CD8-positive, alpha-beta memory T cell (primary cell): ENCODE data around the gene STK10. TPM values are rescaled to one million over a fixed set of nuclear protein-coding genes. Genes with fewer than 3 reads are reported as not detected.
"Not testable (repeated sequence)": the region's sequence is repeated elsewhere in the genome, so short reads cannot be mapped to it uniquely, and the experiment has no call there.

ENCODE experiments used
- CTCF ChIA-PET: fragments of 350-600 bp; sonication (Branson Sonifier 250); formaldehyde crosslinking; loops from one replicate; lab custom pipeline; 2021; ENCODE audit warnings: antibody characterized with exemption; lab: Charles Lee
- POLR2A ChIA-PET: fragments of 350-600 bp; sonication (Branson Sonifier 250); formaldehyde crosslinking; loops from one replicate; lab custom pipeline; 2021; ENCODE audit warnings: antibody characterized with exemption; lab: Charles Lee
- DNase-seq, 5 donors: peaks; one replicate each; pipeline versions ENCODE4 v3.0.0 to v3.0.0-alpha.2; 2020 to 2022; ENCODE audit warnings: mixed read lengths in 1 of 5
- H3K27ac ChIP-seq: one replicate; pipeline ENCODE4 v1.7.0; 2013; ENCODE audit warnings: low read depth, mild to moderate bottlenecking, low read length, moderate library complexity
- H3K27me3 ChIP-seq: 2 replicates; pipeline ENCODE4 v1.7.0; 2013; ENCODE audit warnings: low read length, mild to moderate bottlenecking; ENCODE audit not compliant: insufficient read depth, poor library complexity, severe bottlenecking
- H3K36me3 ChIP-seq: 2 replicates; pipeline ENCODE4 v1.7.0; 2013; ENCODE audit warnings: mild to moderate bottlenecking, low read length, moderate library complexity; ENCODE audit not compliant: insufficient read depth
- H3K4me1 ChIP-seq: 2 replicates; pipeline ENCODE4 v1.7.0; 2013; ENCODE audit warnings: mild to moderate bottlenecking, low read length, moderate library complexity; ENCODE audit not compliant: insufficient read depth
- H3K4me3 ChIP-seq: 2 replicates; pipeline ENCODE4 v1.7.0; 2013; ENCODE audit warnings: mild to moderate bottlenecking, low read length
- H3K9me3 ChIP-seq: 2 replicates; pipeline ENCODE4 v1.7.0; 2013; ENCODE audit warnings: mild to moderate bottlenecking, low read length
- H3K27ac Mint-ChIP-seq, 8 donors: one replicate each; pipeline ENCODE4 v1.8.0; 2020 to 2021; ENCODE audit warnings: mixed read lengths in 8 of 8, mild to moderate bottlenecking in 6 of 8, inconsistent platforms in 3 of 8, moderate library complexity in 3 of 8
- H3K27me3 Mint-ChIP-seq, 2 donors: one replicate each; pipeline ENCODE4 v1.8.0; 2020 to 2021; ENCODE audit warnings: mixed read lengths in 2 of 2, mild to moderate bottlenecking in 1 of 2, moderate library complexity in 1 of 2
- H3K36me3 Mint-ChIP-seq, 3 donors: one replicate each; pipeline ENCODE4 v1.8.0; 2020 to 2021; ENCODE audit warnings: mixed read lengths in 3 of 3, inconsistent platforms in 1 of 3, mild to moderate bottlenecking in 1 of 3
- H3K4me1 Mint-ChIP-seq, 3 donors: one replicate each; pipeline ENCODE4 v1.8.0; 2020 to 2021; ENCODE audit warnings: mixed read lengths in 3 of 3, inconsistent platforms in 1 of 3, mild to moderate bottlenecking in 1 of 3
- H3K4me3 Mint-ChIP-seq, 7 donors: one replicate each; pipeline ENCODE4 v1.8.0; 2020 to 2021; ENCODE audit warnings: mixed read lengths in 7 of 7, mild to moderate bottlenecking in 6 of 7, moderate library complexity in 4 of 7, inconsistent platforms in 2 of 7
- H3K9me3 Mint-ChIP-seq, 5 donors: one replicate each; pipeline ENCODE4 v1.8.0; 2020 to 2022; ENCODE audit warnings: mixed read lengths in 5 of 5, mild to moderate bottlenecking in 3 of 5, moderate library complexity in 2 of 5, inconsistent platforms in 1 of 5
- polyA plus RNA-seq: library from polyadenylated mRNA; unstranded; fragments of 300-500 nt; fragmentation: Illumina TruSeq; gene quantifications from one replicate; pipeline ENCODE4 v1.2.3, GENCODE V29; 2021
- total RNA-seq, 2 experiments: library from RNA; stranded (reverse); gene quantifications; one replicate each; pipeline ENCODE4 v1.2.3, GENCODE V29; 2021

Gene STK10
- total and polyA plus RNA-seq, 3 experiments from 2014 or later, result 113 to 170 (median 118) TPM

DNA sequence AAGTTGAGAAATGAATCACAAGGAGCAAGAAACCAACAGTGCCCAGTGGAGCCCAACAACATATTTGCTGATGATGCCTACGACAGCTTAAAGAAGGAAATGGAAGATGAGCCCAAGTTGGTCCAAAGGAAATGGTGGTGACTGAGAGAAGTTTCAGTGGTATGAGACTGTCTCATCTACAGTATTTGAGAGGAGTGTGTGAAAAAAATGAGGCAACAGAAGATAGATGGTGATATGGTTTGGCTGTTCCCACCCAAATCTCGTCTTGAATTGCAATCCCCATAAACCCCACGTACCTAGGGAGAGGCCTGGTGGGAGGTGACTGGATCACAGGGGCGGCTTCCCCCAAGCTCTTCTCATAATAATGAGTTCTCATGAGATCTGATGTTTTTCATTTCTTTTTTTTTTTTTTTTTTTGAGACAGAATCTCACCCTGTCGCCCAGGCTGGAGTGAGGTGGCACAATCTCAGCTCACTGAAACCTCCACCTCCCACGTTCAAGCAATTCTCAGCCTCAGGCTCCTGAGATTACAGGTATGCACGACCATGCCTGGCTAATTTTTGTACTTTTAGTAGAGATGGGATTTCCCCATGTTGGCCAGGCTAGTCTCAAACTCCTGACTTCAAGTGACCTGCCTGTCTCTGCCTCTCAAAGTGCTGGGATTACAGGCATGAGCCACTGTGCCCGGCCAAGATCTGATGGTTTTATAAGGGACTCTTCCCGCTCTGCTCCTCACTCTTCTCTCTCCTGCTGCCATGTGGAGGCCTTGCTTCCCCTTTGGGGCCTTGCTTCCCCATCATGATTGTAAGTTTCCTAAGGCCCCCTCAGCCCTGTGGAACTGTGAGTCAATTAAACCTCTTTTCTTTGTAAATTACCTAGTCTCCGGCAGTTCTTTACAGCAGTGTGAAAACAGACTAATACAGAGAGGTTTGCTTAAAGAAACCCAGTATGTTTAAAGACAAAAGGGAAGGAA, 36.2 kb upstream of the STK10 start:
- Histone ChIP-seq H3K4me3 (no peak overlapping the region), H3K9me3 (no peaks in the 10 kb centered on the region), H3K36me3 (no peaks in the 10 kb centered on the region), H3K27me3 (no peaks in the 10 kb centered on the region), H3K4me1 (no peaks in the 10 kb centered on the region), H3K27ac (no peak overlapping the region)
- Mint-ChIP-seq H3K27ac (peak overlapping the region in 6 of 8 donors; percentile 13 to 81 (median 44)), H3K4me1 (peaks cover 10 to 12% (median 10%) of the 10 kb centered on the region in 3 donors), H3K4me3 (peak overlapping the region in 1 of 7 donors; percentile 2), H3K9me3 (peaks cover 0 to 10% (median 2%) of the 10 kb centered on the region in 5 donors), H3K27me3 (no peaks in the 10 kb centered on the region), H3K36me3 (peaks cover 9 to 20% (median 10%) of the 10 kb centered on the region in 3 donors)
- no peak for DNase-seq
- CTCF ChIA-PET, result no interaction called here
- POLR2A ChIA-PET, result interaction anchor here (0.6 to 0.7 kb wide), 2 partner anchors 230 to 273 kb away, joined by 3 to 6 read pairs; no protein-coding TSS in a partner anchor

DNA sequence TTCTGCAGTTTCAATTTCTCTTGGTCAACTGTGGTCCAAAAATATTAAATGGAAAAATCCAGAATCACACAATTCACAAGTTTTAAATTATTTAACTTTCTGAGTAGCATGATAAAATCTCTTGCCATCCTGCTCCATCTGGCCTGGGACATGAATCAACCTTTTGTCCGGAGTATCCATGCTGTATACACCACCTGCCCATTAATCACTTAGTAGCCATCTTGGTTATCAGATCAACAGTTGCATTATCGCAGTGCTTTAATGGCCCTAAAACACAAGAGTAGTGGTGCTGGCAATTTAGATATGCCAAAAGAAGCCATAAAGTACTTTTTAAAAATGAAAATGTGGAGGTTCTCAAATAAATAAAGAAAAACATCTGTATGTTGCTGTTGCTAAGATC, 31.3 kb upstream of the STK10 start:
- Mint-ChIP-seq H3K4me3 (no peak overlapping the region), H3K27ac (no peak overlapping the region), H3K4me1 (peaks cover 5 to 8% (median 7%) of the 10 kb centered on the region in 3 donors), H3K36me3 (peaks cover 23 to 39% (median 24%) of the 10 kb centered on the region in 3 donors), H3K9me3 (peaks cover 0 to 14% (median 3%) of the 10 kb centered on the region in 5 donors), H3K27me3 (no peaks in the 10 kb centered on the region)
- H3K4me1 ChIP-seq, result no peaks in the 10 kb centered on the region
- DNase-seq, result no peak
- no peak overlapping the region for H3K27ac ChIP-seq
- H3K27me3 ChIP-seq, result no peaks in the 10 kb centered on the region
- no peaks in the 10 kb centered on the region for H3K9me3 ChIP-seq
- ChIA-PET POLR2A (no interaction called here), CTCF (no interaction called here)
- no peak overlapping the region for H3K4me3 ChIP-seq
- no peaks in the 10 kb centered on the region for H3K36me3 ChIP-seq

DNA sequence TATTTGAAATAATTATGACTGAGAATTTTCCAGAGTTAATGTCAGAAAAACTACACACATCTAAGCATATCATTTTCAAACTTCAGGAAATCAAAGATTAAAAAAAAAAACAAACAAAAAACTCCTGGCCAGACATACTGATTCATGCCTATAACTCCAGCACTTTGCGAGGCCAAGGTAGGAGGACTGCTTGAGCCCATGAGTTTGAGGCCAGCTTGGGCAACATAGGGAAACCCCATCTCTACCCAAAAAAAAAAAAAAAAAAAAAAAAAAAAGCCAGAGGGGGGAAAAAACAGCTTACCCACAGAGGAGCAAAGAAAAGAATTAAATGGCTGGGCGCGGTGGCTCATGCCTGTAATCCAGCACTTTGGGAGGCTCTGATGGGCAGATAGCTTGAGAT, 28.3 kb upstream of the STK10 start:
- Histone ChIP-seq H3K9me3 (no peaks in the 10 kb centered on the region), H3K36me3 (no peaks in the 10 kb centered on the region), H3K4me1 (no peaks in the 10 kb centered on the region), H3K4me3 (no peak overlapping the region), H3K27me3 (no peaks in the 10 kb centered on the region), H3K27ac (no peak overlapping the region)
- H3K36me3 Mint-ChIP-seq, result peaks cover 24 to 54% (median 24%) of the 10 kb centered on the region in 3 donors
- no peak overlapping the region for H3K4me3 Mint-ChIP-seq
- ChIA-PET CTCF (no interaction called here), POLR2A (no interaction called here)
- H3K27me3 Mint-ChIP-seq, result no peaks in the 10 kb centered on the region
- H3K9me3 Mint-ChIP-seq, result peaks cover 0 to 14% (median 3%) of the 10 kb centered on the region in 5 donors
- DNase-seq, result no peak
- no peak overlapping the region for H3K27ac Mint-ChIP-seq
- no peaks in the 10 kb centered on the region for H3K4me1 Mint-ChIP-seq

DNA sequence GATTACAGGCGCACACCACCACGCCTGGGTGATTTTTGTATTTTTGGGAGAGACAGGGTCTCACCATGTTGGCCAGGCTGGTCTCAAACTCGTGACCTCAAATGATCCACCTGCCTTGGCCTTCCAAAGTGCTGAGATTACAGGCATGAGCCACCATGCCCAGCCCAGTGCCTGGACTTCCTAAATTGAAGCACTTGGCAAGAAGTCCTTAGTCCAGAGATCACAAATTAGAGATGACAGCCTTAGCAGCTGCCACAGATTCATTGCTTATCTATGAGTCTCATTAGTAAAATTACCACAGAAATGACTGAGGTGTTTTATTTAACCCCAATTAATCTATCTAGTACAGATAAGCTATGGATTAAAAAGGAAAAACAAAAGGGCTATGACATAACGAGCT, 25.1 kb upstream of the STK10 start:
- no peak overlapping the region for H3K4me3 Mint-ChIP-seq
- Histone ChIP-seq H3K9me3 (no peaks in the 10 kb centered on the region), H3K36me3 (no peaks in the 10 kb centered on the region), H3K27me3 (no peaks in the 10 kb centered on the region), H3K27ac (no peak overlapping the region), H3K4me1 (no peaks in the 10 kb centered on the region), H3K4me3 (no peak overlapping the region)
- H3K4me1 Mint-ChIP-seq, result no peaks in the 10 kb centered on the region
- DNase-seq, result no peak
- H3K36me3 Mint-ChIP-seq, result peaks cover 6 to 43% (median 14%) of the 10 kb centered on the region in 3 donors
- ChIA-PET POLR2A (interaction anchor here (0.6 kb wide), 1 partner anchor 9 kb away, joined by 3 read pairs; no protein-coding TSS in a partner anchor), CTCF (interaction anchor here (1.2 to 1.5 kb wide), 2 partner anchors 24 to 25 kb away, joined by 3 read pairs; partner anchors contain the start of gene STK10)
- H3K27ac Mint-ChIP-seq, result no peak overlapping the region
- H3K9me3 Mint-ChIP-seq, result peaks cover 0 to 2% (median 0%) of the 10 kb centered on the region in 5 donors
- no peaks in the 10 kb centered on the region for H3K27me3 Mint-ChIP-seq

DNA sequence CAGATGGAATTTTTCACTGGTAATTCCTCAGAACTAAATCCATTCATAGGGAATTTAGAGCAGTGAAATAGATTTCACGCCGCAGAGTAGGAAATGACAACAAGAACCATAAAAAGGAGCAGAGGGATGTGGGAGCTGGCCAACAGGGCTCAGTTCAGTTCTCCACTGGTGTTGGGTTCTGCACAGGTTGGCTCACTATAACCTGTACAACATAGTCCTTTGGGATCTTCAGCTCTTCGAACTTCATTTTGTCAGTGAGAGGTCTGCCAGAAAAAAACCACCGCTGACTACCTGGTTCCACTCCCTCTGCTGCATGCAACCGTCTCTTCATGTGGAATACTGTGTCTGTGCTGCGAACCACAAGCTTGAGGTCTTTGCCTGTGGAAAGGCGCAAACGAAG, 23.7 kb upstream of the STK10 start:
- Histone ChIP-seq H3K4me1 (no peaks in the 10 kb centered on the region), H3K4me3 (no peak overlapping the region), H3K27me3 (no peaks in the 10 kb centered on the region), H3K9me3 (no peaks in the 10 kb centered on the region), H3K27ac (no peak overlapping the region), H3K36me3 (no peaks in the 10 kb centered on the region)
- no peak overlapping the region for H3K4me3 Mint-ChIP-seq
- no peaks in the 10 kb centered on the region for H3K9me3 Mint-ChIP-seq
- ChIA-PET POLR2A (no interaction called here), CTCF (interaction anchor here (0.6 to 1.6 kb wide), 2 partner anchors 23 to 30 kb away, joined by 3 to 7 read pairs; partner anchors contain the start of gene STK10)
- H3K36me3 Mint-ChIP-seq, result peaks cover 0 to 34% (median 10%) of the 10 kb centered on the region in 3 donors
- no peak overlapping the region for H3K27ac Mint-ChIP-seq
- no peak for DNase-seq
- no peaks in the 10 kb centered on the region for H3K27me3 Mint-ChIP-seq
- H3K4me1 Mint-ChIP-seq, result peaks cover 0 to 3% (median 0%) of the 10 kb centered on the region in 3 donors

DNA sequence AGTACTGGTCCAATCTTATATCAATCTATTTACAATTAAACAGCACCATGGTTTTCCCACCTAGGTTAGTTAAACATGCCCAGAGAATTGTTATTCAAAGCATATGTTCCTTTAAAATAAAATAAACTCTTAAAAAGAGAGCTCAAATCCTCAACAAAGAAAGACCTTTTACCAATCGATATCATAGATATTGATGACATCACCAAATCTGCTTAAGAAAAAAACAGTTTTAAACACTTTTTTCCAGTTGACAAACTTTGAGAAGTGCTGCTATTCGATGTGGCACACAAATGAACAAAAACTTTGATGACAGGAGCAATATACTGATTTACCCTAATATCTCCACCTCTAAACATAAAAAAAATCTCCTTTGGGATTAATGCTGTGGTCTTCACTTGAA, 21.7 kb upstream of the STK10 start:
- no peak overlapping the region for H3K27ac Mint-ChIP-seq
- POLR2A ChIA-PET, result no interaction called here
- H3K27ac ChIP-seq, result no peak overlapping the region

DNA sequence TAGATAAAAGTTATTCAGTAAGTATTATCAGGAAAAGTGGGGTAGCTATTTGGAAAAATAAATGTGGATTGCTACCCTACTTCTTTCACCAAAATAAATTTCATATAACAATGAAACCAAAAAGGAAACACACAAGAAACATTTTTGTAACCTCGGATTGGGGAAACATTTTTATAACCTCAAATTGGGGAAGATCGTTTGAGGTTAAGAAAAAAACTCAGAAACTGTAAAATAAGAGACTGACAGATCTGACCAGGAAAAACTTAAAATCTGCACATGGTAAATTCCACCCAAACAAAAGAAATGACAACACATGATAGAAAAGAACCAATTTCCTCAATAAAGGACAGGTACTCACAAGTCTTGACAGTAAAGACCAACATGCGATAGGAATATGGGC, 19.5 kb upstream of the STK10 start:
- Histone ChIP-seq H3K9me3 (no peaks in the 10 kb centered on the region), H3K4me1 (no peaks in the 10 kb centered on the region), H3K36me3 (no peaks in the 10 kb centered on the region), H3K4me3 (no peak overlapping the region), H3K27me3 (no peaks in the 10 kb centered on the region), H3K27ac (no peak overlapping the region)
- POLR2A ChIA-PET, result no interaction called here
- CTCF ChIA-PET, result interaction anchor here (0.6 kb wide), 1 partner anchor 16 kb away, joined by 3 read pairs; no protein-coding TSS in a partner anchor
- Mint-ChIP-seq H3K27ac (no peak overlapping the region), H3K27me3 (no peaks in the 10 kb centered on the region), H3K4me1 (peaks cover 0 to 3% (median 0%) of the 10 kb centered on the region in 3 donors), H3K36me3 (peaks cover 0 to 16% (median 4%) of the 10 kb centered on the region in 3 donors), H3K4me3 (no peak overlapping the region), H3K9me3 (no peaks in the 10 kb centered on the region)
- DNase-seq, result no peak

More for the DNA sequence above, 21.7 kb upstream of the STK10 start:
- H3K27me3 Mint-ChIP-seq, result no peaks in the 10 kb centered on the region
- no peak overlapping the region for H3K4me3 Mint-ChIP-seq
- H3K36me3 ChIP-seq, result no peaks in the 10 kb centered on the region
- H3K9me3 ChIP-seq, result no peaks in the 10 kb centered on the region
- CTCF ChIA-PET, result no interaction called here
- no peak for DNase-seq
- no peaks in the 10 kb centered on the region for H3K4me1 ChIP-seq
- no peaks in the 10 kb centered on the region for H3K9me3 Mint-ChIP-seq
- no peak overlapping the region for H3K4me3 ChIP-seq
- no peaks in the 10 kb centered on the region for H3K27me3 ChIP-seq
- H3K4me1 Mint-ChIP-seq, result peaks cover 0 to 3% (median 0%) of the 10 kb centered on the region in 3 donors
- peaks cover 0 to 23% (median 7%) of the 10 kb centered on the region in 3 donors for H3K36me3 Mint-ChIP-seq

DNA sequence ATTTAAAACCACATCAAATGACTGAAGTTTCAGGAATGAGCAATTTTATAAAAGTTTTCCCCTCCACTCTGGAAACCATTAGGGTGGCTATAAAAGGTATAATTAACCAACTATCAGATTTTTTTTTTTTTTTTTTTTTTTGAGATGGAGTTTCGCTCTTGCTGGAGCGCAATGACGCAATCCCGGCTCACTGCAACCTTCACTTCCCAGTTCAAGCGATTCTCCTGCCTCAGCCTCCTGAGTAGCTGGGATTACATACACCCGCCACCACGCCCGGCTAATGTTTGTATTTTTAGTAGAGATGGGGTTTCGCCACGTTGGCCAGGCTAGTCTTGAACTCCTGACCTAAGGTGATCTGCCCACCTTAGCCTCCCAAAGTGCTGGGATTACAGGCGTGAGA, 18.0 kb upstream of the STK10 start:
- DNase-seq, H3K27me3 Mint-ChIP-seq, POLR2A ChIA-PET, H3K4me3 Mint-ChIP-seq, H3K27me3 ChIP-seq, H3K9me3 Mint-ChIP-seq, H3K36me3 Mint-ChIP-seq, H3K4me3 ChIP-seq, H3K27ac ChIP-seq, H3K4me1 Mint-ChIP-seq, H3K4me1 ChIP-seq, CTCF ChIA-PET, H3K27ac Mint-ChIP-seq, H3K36me3 ChIP-seq, H3K9me3 ChIP-seq: not testable (repeated sequence)
